ENCODE data around the gene SLCO3A1.
"Not testable (repeated sequence)": the region's sequence is repeated elsewhere in the genome, so short reads cannot be mapped to it uniquely, and the experiment has no call there.

Gene SLCO3A1

DNA sequence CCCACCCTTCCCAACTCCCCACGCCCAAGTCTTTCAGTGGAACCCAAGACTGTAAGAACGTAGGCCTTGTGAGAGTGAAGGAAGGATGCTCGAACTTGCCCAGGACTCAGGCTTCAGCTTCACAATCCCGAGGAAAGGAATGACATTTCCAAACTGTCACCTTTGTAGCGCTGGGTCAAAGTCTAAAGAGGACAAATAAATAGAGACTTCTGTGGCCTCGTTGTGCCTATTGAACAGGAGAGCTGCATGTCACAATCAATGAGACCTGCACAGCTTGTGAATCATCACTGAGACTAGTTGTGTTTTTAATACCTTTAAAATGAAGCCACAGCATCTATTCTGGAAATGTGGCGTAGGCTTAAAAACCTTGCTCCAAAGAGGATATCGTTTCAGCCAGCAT is 317.4 kb downstream of the SLCO3A1 start:
- no peak for DNase-seq

DNA sequence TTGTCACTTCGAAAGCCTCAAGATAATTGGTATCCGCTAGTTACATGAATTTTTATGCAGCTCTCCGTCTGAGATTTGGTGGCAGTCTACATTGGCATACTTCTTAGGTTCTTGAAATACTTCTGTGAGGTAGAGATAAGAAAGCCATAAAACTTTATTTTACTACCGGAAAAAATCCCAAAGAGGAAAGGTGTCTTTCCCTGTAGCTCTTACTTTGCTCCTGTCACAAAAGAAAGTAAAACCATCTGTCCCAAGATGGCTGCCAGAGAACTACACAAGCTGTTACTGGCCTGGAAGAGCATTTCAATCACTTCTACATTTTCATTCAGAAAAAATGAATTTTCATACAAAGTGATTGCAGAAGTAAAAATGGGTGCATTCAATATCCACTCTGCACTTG is 325.4 kb downstream of the SLCO3A1 start:
- no peak for DNase-seq

DNA sequence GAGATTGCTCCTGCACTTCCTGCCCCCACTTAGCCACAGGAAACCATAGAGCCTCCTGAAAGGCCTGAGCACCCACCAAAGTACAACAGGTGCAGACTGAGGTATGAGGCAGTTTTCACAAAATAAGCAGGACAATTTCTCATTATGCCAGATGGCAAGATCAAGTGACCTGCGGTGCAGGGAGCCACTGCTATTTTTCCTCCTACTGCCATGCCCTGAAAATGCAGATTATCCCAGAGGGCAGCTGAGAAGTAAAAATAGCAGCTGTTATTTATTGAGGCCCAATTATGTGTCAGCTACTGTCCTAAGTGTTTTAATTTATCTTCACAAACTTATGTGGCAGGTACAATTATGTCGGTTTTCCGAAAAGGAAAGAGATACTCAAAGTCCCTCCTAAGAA is 330.6 kb downstream of the SLCO3A1 start:
- DNase-seq: no peak

DNA sequence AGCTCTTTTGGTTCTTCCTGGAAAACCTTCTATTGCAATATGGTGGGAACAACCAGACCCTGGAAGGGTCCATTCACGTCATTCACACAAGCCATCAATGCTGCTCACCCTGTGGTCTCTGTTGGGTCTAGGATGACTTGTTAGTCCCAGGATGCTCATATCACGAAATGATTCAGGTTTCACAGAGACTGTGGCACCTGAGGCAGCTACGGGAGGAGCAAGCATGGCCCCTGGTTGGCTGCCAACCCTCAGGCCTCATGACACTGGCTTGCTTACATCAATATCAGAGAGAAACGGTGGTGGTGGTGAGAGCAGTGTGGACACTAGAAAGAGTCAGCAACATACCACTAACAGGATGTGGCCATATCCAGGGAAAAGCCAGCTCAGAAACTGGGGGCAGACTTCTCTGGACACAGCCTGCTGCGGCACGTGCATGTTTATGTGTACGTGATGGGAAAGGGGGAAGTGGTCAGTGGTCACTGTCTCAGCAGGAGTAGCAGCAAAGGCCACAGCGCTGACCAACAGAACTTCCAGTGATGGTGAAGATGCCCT is 331.2 kb downstream of the SLCO3A1 start:
- DNase-seq: no peak

DNA sequence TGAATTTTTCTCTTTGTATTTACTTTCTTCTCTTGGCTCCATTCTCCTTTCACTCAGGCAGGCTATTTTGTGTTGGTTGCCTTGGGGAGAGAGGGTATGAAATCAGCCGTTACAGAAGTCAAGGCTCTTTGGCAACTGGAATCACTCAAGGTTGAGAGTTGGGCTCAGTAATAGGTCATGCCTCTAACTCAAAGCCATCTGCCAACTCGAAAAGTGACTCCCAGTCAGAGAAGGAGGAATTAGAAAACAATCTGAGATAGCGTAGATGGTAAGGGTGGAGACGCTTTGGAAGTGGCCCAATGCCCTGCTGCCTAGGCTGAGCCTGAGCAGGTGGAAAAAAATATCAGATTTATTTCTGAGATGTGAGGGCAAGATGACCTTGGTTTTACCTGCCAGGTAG is 334.5 kb downstream of the SLCO3A1 start:
- DNase-seq: no peak

DNA sequence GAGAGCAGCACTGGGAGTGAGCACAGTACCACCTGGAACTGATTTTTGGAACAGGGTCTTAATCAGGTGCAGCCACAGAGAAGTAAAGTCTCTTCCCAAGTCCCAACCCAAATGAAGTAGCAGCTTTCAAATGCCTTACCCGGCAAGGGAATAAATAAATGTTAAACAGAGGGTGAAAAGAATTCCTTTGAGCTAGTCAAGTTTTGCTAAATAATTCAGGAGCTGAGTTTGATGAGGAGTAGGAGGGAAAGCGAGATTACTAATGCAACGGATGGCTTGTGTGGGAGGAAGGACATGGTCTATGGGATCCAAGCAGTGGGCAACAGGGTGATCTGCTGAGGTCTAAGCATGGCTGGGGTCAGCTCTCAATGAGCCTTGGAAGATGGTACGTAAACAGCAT is 335.7 kb downstream of the SLCO3A1 start:
- DNase-seq: no peak

DNA sequence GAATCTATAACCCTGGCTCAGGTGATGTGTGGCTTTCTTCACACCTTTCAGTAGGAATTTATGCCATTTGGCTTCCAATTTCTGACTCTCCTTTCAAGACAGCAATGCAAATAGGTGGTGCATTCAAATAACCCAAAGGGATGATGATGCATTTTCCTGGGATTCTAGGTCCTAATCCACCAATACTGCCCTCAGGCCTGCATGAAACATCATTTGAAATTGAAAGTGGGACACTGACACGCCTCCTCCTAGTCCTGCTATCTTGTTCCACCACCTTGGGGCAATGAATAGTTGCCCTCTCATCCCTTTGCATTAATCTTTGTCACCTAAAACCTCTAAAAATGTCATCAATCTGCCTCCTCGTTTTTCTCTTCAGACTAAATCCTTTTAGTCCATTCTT is 341.7 kb downstream of the SLCO3A1 start:
- DNase-seq: no peak

DNA sequence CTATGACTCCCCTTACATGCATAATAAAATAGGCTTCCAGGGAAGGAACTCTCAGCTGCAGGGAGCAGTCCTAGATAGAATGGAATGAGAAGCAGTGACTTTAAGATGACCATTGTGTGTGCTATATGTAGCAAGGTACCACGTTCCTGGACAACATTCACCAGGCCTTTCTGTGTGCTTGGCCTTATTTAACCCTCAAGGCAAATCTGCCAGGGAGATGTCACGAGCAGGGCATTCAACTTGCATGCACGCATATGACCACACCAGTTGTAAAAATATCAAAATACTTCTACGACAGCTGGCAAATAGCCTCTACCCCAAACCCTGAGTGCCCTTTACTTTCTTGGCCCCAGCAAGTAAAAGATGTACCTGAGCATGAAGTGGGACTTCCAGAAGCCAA is 342.8 kb downstream of the SLCO3A1 start:
- DNase-seq: no peak

DNA sequence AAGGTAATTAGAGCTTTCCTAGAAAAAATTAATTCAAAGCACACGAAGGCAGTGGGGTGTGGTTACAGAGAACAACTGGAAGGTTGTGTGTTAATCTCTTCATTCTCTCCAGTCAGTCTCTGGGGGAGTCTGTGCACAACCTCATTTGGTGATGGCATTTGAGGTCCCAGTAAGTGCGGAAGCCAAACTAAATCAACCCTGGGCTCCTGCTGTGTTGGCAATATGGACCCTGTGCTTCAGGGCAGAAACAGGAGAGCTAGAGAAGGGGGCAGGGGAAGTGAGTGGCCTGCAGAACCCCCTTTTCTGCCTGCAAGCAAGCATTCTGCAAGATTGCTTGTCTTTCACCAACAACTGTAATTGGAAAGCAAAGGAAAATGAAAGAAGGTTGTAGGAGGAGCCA is 344.2 kb downstream of the SLCO3A1 start:
- no peak for DNase-seq

DNA sequence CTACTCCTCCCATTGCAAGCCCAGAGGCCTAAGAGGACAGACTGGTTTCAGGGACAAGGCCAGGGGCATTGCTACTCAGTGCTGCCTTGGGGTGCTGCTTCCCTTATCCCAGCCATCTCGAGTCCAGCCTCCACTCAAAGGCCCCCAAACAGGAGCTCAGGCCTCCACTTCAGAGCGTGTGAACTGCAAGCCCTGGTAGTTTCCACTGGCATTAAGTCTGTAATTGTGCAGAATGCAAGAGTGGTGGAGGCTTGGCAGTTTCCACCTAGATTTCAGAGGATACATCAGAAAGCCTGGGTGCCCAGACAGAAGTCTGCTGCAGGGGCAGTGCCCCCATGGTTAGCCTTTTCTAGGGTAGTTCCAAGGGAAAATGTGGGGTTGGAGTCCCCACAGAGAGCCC is 347.4 kb downstream of the SLCO3A1 start:
- DNase-seq: no peak

DNA sequence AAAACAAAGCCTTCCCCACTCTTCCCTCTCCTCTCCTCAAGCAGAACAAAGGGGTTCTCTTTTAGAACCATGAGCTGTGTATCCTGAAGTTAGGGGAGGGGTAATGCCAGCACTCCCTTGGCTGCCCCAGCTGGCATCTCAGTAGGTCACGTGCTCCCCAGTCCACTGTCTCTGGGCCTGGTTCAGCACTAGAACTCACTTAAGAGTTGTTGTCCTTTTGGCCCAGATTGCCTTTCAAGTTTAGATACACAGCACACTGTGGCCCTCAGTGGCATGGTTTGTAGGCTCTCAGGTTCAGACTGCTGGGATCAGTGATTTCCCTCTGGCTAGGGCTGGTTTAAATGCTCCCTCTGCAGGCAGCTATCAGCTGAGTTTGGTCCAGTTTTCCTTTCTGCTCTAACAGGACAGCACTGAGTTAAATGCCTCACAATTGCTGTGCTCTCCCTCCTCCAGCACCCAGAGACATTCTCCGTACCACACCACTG is 351.8 kb downstream of the SLCO3A1 start:
- DNase-seq: no peak

DNA sequence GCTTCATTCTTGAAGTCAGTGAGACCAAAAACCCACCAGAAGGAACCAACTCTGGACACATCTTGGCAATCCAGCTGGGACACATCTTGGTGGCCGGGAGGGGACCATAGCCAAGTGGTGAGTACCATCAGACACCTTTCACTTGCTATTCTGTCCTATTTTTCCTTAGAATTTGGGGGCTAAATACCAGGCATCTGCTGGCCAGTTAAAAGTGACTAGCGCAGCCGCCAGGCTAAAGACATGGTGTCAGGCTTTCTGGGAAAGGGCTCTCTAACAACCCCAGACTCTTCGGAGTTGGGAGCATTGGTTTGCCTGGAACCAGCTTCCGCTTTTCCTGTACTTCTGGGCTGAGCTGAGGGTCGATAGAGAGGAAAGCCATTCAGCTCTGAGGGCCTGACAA is 354.1 kb downstream of the SLCO3A1 start:
- not testable (repeated sequence) for DNase-seq
